ENCODE data around the gene LOXHD1. TPM values are rescaled to one million over a fixed set of nuclear protein-coding genes. Genes with fewer than 3 reads are reported as not detected.

The LOXHD1 gene
- total RNA-seq, 1 donor from 2014 or later: not detected

DNA sequence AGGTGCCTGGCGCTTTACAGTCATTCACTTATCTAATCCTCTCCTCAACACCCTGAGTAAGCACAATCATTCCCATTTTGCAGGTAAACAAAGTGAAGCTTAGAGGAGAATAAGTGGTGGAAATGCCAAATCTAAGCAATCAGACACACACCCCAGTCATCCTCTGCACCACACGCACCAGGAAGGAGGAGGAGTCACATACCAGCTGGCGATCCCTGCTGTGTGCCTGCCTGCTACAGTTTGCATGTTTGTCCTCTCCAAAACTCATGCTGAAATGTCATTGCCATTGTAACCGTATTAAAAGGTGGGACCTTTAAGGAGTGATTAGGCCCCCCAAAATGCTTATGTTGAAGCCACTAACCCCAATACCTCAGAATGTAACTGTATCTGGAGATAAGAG, 93.7 kb downstream of the LOXHD1 start:
- Mint-ChIP-seq H3K4me3 (ENCODE audit: unreplicated experiment) (no peak overlapping the region), H3K27me3 (ENCODE audit: unreplicated experiment) (peaks cover 7% of the 10 kb centered on the region), H3K4me1 (ENCODE audit: low read depth, unreplicated experiment) (peaks cover 4% of the 10 kb centered on the region), H3K9me3 (ENCODE audit: unreplicated experiment) (peaks cover 6% of the 10 kb centered on the region), H3K36me3 (ENCODE audit: unreplicated experiment) (peaks cover 5% of the 10 kb centered on the region), H3K27ac (ENCODE audit: unreplicated experiment) (no peak overlapping the region)
- TF ChIP-seq, protein P1, sequence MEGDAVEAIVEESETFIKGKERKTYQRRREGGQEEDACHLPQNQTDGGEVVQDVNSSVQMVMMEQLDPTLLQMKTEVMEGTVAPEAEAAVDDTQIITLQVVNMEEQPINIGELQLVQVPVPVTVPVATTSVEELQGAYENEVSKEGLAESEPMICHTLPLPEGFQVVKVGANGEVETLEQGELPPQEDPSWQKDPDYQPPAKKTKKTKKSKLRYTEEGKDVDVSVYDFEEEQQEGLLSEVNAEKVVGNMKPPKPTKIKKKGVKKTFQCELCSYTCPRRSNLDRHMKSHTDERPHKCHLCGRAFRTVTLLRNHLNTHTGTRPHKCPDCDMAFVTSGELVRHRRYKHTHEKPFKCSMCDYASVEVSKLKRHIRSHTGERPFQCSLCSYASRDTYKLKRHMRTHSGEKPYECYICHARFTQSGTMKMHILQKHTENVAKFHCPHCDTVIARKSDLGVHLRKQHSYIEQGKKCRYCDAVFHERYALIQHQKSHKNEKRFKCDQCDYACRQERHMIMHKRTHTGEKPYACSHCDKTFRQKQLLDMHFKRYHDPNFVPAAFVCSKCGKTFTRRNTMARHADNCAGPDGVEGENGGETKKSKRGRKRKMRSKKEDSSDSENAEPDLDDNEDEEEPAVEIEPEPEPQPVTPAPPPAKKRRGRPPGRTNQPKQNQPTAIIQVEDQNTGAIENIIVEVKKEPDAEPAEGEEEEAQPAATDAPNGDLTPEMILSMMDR (IDR thresholded peaks at IDR 0.05; ENCODE audit: partially characterized antibody, unreplicated experiment): no peak
- DNase-seq: no peak

DNA sequence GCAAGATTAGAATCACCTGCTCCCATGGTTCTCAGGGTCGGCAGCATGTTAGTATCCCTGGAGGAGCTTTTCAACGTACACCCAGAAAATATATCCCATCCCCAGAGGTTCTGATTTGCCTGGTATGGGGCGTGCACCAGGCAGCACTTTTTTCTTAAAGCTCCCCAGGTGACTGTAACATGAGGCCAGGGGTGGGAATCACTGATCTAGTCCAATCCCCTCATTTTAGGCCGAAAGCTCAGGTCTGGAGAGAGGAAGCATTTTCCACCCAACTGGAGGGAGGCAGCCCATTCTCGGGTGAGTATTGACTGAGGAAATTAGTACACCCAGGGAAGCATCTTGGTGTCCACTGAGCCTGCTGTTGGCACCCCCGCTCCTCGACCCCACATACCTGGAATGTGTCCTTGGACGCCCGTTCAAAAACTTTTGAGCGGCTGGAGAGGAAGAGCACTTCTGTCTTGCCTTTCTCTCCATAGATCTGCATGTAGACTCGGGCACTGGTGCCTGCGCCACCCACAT, 94.3 kb downstream of the LOXHD1 start:
- DNase-seq: no peak
- H3K9me3 Mint-ChIP-seq (ENCODE audit: unreplicated experiment): peaks cover 6% of the 10 kb centered on the region
- H3K4me3 Mint-ChIP-seq (ENCODE audit: unreplicated experiment): no peak overlapping the region
- TF ChIP-seq, protein P1 (IDR thresholded peaks at IDR 0.05; ENCODE audit: partially characterized antibody, unreplicated experiment): no peak
- H3K4me1 Mint-ChIP-seq (ENCODE audit: low read depth, unreplicated experiment): peaks cover 4% of the 10 kb centered on the region
- H3K27me3 Mint-ChIP-seq (ENCODE audit: unreplicated experiment): peaks cover 8% of the 10 kb centered on the region
- peaks cover 5% of the 10 kb centered on the region for H3K36me3 Mint-ChIP-seq (ENCODE audit: unreplicated experiment)
- no peak overlapping the region for H3K27ac Mint-ChIP-seq (ENCODE audit: unreplicated experiment)

DNA sequence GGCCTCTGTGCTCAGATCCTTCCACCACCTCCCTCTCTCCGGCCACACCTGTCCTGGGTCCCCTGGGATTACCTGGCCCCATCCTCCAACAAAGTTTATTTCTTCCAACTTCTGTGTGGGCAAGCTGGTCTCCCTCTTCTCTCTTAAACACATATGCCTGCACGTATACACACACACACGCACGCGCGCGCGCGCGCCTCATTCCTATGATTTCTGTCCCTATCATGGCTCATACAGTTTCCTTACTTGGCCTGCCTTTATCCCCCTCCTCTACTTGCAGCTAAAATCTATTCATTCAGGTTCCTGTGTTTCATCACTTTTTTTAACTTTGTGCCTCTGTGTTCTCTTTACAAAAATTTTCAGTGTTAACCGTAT, 96.4 kb downstream of the LOXHD1 start:
- peaks cover 5% of the 10 kb centered on the region for H3K36me3 Mint-ChIP-seq (ENCODE audit: unreplicated experiment)
- H3K27me3 Mint-ChIP-seq (ENCODE audit: unreplicated experiment): peaks cover 8% of the 10 kb centered on the region
- H3K4me3 Mint-ChIP-seq (ENCODE audit: unreplicated experiment): no peak overlapping the region
- H3K27ac Mint-ChIP-seq (ENCODE audit: unreplicated experiment): no peak overlapping the region
- DNase-seq: no peak
- peaks cover 4% of the 10 kb centered on the region for H3K9me3 Mint-ChIP-seq (ENCODE audit: unreplicated experiment)
- H3K4me1 Mint-ChIP-seq (ENCODE audit: low read depth, unreplicated experiment): peaks cover 4% of the 10 kb centered on the region
- TF ChIP-seq, protein P1 (IDR thresholded peaks at IDR 0.05; ENCODE audit: partially characterized antibody, unreplicated experiment): no peak

DNA sequence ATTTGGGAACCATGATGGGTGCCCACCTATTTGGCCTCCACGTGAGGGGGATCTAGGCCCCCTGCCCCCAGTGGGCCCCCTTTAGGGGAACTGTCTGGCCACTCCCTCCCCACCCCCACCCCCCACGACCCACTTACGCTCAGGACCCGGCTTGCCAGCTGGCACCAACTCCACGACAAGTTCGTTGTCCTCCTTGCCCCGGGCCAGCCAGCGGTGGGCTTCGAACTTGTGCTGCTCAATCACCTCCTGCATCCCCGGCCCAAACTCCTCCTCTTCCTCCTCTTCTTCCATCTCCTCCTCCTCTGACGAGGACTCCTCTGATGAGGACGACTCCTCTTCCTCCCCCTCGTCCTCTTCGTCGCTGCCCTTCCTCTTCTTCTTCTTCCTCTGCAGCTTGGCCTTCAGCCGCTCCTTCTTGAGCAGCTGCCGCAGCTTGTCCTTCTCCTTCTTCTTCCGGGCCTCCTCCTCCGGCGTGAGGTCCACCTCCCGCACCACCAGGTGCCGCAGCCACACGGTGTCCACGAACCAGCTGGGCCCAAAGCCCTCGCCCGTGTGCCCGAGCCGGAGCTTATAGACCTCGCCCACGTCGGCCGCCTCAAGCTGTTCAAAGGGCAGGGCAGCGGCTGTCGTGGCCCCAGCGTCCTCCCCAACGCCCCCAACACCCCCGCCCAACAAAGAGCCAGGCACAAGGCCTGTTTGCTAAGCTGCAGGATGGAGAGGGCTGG, 96.9 kb downstream of the LOXHD1 start:
- DNase-seq: no peak
- peaks cover 8% of the 10 kb centered on the region for H3K27me3 Mint-ChIP-seq (ENCODE audit: unreplicated experiment)
- H3K27ac Mint-ChIP-seq (ENCODE audit: unreplicated experiment): no peak overlapping the region
- peaks cover 4% of the 10 kb centered on the region for H3K4me1 Mint-ChIP-seq (ENCODE audit: low read depth, unreplicated experiment)
- peaks cover 4% of the 10 kb centered on the region for H3K9me3 Mint-ChIP-seq (ENCODE audit: unreplicated experiment)
- peaks cover 5% of the 10 kb centered on the region for H3K36me3 Mint-ChIP-seq (ENCODE audit: unreplicated experiment)
- TF ChIP-seq, protein P1 (IDR thresholded peaks at IDR 0.05; ENCODE audit: partially characterized antibody, unreplicated experiment): no peak
- H3K4me3 Mint-ChIP-seq (ENCODE audit: unreplicated experiment): no peak overlapping the region

DNA sequence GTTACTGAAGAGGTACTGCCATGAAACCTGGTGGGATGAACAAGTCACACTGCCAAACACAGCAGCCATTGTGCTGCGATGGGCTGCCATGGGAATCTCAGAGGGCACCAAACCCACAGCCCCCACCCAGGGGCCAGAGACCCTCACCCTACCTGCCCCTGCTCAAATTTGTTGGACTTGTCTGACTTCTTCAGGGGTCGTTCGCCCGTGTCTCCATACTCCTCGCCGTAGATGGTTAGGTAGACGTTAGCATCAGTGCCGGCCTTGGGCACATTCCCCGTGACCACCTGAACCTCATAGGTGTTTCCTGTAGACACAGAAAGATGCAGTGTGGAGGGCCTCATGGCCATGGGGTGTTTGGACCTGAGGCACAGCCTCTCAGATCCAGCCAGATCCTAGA, 97.7 kb downstream of the LOXHD1 start:
- peaks cover 4% of the 10 kb centered on the region for H3K9me3 Mint-ChIP-seq (ENCODE audit: unreplicated experiment)
- H3K27me3 Mint-ChIP-seq (ENCODE audit: unreplicated experiment): peaks cover 8% of the 10 kb centered on the region
- TF ChIP-seq, protein P1 (IDR thresholded peaks at IDR 0.05; ENCODE audit: partially characterized antibody, unreplicated experiment): no peak
- no peak for DNase-seq
- H3K4me3 Mint-ChIP-seq (ENCODE audit: unreplicated experiment): no peak overlapping the region
- H3K36me3 Mint-ChIP-seq (ENCODE audit: unreplicated experiment): peaks cover 5% of the 10 kb centered on the region
- peaks cover 4% of the 10 kb centered on the region for H3K4me1 Mint-ChIP-seq (ENCODE audit: low read depth, unreplicated experiment)
- H3K27ac Mint-ChIP-seq (ENCODE audit: unreplicated experiment): no peak overlapping the region

All from glutamatergic neuron (in vitro differentiated cells).